DMS114 treated with DMSO at 0.1 percent for 48 hours (cell line): Measurements from ENCODE around the gene TBC1D16.

Experiments
- DNase-seq: peaks from one replicate; lab custom pipeline; 2025; ENCODE audit not compliant: unreplicated experiment; lab: John Stamatoyannopoulos, UW

Gene TBC1D16

DNA sequence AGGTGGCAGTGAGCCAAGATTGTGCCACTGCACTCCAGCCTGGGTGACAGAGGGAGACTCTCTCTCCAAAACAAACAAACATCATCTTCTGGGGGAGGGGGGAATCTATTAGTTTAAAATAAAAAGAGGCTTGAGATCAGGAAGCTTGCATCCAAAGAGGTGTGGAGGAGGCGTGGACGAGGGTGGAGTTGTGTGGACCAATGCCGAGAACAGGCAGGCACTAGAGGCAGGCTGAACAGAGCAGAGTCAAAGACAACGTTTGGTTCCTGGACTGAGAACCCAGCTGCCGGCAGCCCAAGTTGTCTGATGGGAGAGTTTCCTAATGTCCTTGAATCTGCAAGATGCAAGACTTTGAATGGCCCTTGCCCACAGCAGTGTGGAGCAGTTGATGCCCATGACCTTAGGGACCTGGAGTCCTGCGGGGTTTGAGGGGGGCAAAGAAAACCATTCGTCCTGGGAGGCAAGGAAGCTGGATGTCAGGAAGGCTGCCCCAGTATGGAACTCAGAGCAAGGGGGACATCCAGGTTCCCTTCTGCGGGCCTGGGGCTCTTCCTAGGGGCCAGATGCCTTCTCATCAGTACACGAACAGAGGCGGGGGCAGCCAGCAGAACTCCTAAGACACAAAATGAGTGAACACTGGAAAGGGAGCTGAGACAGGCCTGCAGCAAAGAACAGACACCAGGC, 9.2 kb downstream of the TBC1D16 start:
- no peak for DNase-seq

DNA sequence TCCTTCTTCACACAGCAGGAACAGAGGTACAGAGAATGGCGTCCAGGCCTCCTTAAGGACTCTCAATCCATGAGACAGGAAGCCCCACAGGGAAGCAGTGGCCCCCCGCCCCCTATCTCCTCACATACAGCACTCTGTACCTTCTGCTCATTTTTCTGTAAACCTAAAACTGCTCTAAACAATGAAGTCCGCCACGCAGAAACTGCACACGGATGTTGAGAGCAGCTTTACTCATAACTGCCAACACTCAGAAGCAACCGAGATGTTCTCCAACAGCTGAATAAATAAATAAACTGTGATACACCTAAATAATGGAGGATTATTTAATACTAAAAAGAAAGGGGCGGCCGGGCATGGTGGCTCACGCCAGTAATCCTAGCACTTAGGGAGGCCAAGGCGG, 9.9 kb downstream of the TBC1D16 start:
- no peak for DNase-seq

DNA sequence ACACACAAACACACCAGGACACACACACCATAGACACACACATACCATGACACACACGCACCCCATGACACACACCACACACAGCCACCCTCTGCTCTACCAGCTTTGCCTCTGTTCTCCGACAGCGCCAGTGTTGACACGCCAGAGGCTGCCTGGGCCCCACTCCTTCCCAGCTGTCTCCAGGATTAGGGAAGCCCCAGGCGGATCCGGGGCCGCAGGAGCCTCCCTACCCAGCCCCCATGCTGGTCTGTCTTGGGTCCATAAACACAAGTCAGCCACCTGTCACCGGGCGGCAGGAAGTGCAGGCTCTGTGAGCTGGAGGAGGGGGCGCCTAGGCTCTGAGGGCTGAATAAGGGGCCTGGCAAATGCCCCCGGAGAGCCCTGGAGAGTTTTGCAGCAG, 10.5 kb downstream of the TBC1D16 start:
- no peak for DNase-seq

DNA sequence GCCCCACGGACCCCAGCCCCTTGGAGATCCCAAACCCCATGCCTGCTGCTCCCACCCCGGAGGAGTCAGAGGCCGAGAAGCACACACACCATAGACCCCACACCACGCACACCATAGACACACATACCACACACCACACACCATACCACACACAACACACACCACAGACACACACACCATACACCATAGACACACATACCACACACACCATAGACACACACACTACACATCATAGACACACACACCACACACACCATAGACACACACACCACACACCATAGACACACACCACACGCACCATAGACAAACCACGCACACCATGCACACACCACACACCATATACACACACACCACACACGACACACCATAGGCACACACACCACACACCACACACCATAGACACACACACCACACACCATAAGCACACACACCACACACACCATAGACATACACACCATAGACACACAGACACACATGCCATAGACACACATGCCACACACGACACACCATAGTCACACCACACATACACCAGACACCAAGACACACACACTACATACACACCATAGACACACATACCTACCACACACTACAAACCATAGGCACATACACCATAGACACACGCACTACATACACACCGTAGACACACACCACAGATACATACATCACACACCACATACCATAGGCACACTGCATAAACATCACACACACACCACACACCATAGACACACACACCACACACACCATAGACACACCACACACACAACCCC, 11.3 kb downstream of the TBC1D16 start:
- DNase-seq = no peak

DNA sequence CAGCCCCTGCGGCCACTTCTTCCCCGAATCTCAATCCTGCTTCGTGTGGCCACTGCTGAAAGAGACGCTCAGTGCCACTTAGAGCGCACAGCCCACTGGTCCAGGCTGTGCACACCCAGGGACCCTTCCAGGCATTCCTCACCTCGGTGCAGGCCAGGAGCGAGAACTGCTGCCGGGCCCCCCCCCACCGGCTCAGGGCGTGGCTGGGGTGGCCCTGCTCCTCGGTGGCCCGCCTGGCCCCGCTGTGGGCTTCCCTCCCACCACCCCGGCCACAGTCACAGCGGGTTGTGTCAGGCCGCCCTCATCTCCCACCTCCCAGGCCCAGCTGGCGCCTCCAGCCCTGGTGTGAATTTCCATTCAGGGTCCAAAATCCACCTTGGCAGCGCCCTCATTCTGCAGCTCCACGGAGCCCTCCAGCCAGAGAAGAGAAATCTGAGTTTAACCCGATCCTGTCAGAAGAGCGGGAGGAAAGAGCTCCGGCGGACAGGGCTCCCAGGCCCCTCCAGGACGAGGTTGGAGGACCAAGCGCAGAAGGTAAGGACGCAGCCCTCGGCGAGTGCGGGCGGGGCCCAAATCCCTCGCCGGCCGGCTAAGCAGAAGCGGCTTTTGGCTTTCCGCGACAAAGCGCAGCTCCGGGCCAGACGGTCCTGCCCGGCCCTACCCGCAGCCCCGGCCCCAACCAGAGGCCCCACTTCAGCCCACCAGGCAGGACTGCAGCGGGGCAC, 12.0 kb downstream of the TBC1D16 start:
- DNase-seq = no peak

DNA sequence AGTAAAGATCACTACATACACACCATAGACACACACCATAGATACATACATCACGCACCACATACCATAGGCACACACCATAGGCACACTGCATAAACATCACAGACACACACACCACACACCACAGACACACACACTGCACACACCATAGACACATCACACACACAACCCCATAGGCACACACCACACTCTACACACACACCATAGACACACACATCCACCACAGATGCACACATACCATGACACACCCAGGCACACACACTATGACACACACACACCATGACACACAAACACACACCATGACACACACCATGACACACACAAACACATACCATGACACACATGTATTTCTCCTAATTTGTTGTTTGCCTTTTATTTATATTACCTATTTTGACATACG, 14.1 kb downstream of the TBC1D16 start:
- DNase-seq = no peak

DNA sequence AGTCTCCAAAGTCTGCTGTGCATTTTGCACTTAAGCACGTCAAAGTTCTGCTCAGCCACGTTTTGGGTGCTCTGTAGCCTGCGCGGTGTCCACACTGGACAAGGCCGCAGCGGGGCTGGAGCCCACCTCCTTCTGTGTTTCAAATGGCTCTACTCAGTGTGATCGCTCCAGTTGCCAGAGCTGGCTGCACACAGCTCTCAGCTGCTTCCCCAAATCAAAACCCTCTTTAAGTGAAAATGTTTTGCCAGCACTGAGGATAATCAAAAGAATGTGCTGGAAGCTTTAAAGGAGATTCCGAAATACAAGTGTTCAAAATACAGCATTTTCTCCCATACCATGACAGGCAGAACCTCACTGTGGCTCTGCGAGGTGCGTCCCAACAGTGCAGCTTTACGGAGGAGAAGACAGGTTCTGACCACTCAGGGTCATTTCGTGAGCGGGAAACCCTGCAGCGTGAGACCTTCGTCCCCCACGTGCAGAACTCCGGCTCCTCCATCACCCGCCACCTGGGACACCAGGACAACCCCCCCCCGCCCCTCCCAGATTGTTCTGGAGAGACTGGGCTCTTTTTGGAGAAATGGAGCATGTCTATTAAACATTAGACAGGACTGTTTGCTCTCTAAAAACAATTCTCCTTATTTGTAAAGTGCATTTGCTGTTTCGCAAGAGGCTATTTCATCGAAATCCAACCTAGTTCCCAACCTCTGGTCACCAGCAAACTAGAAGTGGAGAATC, 16.6 kb downstream of the TBC1D16 start:
- no peak for DNase-seq

DNA sequence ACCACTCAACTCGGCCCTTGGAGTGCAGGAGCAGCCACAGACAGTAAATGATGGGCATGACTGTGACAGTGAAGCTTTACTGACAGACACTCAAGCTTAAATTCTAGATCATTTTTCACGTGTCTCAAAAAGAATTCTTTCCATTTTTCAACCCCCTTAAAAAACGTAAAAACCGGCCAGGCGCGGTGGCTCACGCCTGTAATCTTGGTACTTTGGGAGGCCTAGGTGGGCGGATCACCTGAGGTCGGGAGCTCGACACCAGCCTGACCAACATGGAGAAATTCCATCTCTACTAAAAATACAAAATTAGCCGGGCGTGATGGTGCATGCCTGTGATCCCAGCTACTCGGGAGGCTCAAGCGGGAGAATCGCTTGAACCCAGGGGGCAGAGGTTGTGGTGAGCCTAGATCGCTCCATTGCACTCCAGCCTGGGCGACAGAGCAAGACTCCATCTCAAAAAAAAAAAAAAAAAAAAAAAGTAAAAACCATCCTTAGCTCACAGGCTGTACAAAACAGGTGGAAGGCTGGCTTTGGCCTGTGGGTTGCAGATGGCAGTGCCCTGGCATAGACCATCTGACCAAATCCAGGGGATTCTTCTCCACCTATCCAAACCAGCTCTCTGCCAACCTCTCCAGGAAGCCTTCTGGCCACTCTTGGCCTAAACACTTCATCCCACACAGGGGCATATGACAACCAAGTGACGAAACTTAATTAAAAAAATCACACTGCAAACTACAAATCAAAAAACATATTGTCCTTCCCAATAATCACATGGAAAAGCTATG, 18.3 kb downstream of the TBC1D16 start:
- no peak for DNase-seq

DNA sequence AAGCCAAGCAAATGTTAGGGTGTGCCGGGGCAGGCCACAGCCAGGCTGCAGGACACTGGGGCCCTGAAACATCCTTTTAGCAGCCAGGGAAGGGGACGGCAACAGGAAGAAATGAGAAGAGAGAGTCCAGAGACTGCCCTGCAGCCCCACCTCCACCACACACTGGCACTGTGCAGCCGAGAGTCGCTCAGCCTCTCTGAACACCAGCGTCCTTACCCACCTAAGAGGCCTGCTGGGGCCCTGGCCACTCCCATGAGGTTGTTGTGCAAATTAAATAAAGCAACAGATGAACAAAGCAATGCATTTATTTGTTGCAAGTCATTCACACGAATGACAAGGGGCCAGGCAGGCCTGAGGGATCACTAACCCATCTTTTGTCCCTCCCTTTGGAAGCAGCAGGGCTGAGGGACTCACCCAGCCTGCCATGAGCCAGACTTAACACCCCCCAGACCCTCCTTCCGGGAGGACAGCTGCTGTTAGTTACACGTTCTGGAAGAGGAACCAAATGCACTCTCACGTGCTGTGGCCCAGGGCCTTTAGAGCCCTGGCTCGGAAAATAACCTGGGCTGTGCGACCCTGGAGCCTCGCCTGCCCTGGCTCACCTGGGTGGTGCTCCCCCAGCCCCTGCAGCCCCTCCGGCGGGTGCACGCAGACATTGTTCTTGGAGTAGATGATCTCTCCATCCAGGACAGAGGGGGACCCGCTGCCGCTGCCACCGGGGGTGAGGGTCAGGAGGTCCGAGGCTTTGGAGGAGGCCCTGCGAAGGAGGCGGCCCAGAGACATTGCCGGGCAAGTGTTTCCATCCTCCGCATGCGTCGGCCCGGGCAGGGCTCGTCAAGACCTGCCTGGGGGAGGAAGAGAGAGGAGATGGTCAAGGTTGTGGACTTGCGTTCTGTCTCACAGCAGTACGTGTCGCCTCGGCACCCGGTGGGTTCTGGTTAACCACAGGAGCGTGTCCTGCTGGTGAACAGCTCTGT, 22.6 kb downstream of the TBC1D16 start:
- no peak for DNase-seq

DNA sequence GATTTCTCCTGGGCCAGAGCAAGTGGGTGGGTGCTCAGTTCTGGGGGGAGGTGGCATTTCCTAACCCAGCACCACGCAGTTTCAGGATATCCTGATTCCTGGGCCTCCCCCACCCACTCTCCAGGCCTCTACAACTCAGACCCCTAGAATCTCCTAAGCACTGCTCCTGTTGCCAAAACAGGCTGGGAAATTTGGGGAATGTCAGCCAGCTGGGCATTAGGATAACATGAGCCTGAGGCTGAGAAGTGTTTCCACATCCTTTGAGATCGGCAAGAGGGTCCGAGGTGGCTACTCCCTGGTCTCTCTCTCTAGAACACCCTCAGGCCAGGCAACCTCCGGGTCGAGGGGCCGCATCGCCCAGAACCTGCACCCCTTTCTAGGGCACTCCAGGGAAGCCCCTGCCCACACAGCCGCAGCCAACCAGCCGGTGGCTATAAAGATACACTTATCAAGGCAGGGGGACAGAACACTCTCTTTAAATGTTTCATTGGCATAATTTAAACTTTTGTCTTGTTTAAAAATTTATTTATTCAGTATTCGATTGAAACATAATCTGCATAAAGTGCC, 23.6 kb downstream of the TBC1D16 start:
- DNase-seq = no peak

DNA sequence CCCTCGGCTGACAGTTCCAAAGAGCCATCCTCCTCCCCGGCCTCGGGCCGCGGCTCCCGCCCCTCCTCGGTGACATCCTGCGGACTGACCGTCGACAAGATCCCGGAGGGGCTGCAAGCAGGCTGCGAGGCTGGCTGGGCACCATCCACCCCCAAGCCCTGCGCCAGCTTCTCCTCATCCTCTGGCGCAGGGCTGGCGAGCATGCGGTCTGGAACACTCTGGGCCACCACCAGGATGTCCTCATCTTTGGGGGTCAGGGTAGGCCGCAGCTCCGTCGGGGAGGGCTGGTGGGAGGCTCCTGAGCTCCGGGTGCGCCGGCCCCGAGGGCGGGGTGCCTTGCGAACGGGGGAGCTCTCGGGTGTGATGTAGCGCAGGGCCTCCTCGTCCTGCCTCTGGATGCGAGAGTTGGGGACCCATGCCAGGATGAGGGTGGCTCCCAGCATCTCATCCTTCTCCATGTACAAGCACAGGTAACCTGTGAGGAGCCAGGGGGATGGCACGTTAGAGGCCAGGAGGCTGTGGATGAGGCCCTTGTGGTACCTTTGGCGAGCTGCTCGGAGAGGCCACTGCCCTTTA, 25.3 kb downstream of the TBC1D16 start:
- no peak for DNase-seq

DNA sequence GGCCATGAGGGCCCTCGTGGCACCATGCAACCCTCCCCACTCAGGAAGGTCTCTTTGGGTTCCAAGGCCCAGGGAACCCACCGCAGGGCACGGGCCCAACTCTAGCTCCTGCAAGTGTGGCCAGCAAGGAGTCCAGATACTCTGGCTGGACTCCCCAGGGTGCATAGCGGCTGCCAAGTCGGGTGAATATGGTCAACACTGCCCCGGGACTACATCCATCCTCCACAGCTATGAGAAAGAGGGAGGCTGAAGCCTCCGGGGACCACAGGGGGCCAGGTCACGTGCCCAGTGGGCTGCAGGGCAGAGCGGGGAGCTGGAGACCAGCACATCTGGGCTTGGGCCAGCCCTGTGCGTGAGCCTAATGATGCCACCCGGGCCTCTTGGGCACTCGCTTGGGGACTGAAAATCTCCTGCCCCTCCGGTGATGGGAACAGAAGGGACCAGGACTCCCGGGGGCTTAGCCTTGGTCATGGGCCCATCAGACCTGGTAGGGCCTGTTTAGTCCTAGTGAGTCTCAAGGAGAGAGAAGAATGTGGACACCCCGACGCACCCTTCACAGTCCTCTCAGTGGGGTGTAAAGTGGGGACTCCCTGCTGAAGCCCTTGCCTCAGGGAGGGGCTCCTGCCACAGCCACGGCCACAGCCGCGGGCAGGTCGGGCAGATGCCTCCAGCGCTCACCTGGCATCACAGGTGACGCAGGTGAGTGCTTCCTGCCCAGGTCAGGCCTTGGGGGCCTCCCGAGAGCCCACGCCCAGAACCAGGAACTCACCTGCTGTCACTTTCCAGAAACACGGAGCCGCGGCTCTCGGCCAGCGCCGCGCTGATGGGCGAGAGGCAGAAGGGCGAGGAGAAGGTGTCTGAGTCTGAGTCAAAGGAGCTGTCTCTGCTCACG, 26.0 kb downstream of the TBC1D16 start:
- no peak for DNase-seq

DNA sequence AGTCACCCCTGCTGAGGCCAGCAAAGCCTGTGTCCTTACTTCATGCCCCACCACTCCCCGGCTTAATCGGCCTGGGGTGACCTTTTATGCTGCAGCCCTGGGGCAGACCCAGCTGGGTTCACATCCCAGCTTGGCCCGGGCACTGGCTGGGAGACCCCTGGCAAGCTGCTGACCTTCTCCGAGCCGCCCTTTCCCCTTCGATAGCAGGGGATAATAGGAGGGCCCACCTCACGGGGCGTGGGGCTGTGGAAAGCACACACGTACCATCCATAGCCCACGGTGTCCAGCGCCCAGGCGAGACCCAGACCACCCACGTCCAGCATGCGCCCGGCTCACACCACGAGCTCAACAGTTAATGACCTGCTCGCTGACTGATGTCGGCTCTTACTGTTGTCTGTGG, 26.8 kb downstream of the TBC1D16 start:
- no peak for DNase-seq

DNA sequence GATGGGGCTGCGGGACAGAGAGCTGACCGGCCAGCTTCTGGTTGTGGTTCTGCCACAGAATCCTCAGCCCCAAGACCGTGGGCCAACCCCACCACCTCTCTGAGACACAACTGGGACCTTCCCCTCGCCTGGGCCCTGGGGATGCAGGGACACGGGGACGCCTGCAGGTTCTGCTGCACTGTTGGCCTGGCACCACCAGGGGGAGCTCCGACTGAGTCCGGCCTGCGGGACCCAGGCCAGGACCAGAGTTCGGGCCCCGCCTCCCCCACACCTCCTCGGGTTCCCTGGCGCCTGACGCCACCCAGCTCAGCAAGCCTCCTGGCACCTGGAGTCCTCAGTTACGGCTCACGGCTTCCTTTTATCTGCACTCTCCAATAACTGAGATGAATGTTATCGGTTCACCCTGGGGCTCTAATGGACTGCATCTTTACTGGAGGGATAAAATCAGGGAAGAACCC, 27.3 kb downstream of the TBC1D16 start:
- peak; percentile 32 for DNase-seq

DNA sequence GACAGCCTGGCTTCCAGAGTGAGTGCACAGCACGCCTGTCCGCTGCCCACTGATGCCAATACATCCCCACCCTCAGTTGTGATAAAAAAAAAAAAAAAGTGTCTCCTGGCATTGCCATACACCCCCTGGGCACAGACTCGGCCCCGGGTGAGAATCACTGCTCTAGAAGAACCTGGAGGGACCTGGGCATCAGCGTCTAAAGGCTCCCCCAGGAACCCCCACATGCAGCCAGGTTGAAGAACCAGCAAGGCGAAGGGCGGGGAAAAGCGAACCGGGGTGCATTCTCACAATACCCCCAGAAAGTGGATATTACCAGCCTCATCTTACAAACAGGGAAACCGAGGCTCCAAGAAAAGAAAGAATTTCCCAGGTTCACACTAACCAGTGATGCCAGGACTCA, 27.7 kb downstream of the TBC1D16 start:
- no peak for DNase-seq

DNA sequence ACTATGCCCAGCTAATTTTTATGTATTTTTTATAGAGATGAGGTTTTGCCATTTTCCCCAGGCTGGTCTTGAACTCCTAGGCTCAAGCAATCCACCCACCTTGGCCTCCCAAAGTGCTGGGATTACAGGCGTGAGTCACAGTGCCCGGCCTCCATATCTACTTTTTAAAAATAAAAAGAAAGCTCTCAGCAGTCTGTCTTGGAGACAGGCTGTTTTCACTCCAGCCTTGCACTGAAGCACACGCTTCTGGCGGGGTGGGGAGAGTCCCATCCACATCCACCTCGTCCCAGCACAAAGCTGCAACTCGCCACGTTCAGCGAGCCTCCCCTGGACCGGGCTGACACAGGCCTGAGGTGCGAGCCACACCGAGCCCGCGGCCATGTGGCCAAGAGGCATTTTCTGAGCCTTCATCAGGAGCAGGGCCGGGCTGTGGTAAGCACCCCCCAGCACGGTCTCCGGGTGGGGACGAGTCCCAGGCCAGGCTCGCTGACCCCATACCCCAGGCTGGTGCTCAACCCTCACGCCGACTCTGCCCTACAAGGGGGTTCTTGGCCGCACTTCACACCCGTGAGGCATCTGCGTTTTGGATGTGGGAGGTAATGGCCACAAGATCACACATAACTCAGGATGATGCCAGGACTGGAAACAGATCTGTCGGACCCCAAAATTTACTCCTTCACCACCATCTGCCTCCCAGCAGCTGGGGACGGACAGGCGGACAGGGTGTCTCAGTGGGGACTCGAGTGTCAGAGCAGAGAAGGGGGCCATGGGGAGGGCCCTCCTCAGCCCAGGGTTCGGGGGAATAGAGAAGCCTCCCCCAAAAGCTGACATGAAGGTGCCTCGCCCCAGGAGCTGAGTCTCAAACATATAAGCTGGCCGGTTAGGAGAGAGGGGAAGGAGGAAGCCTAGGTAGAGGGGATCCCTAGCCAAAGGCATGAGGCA, 28.6 kb downstream of the TBC1D16 start:
- DNase-seq = no peak

DNA sequence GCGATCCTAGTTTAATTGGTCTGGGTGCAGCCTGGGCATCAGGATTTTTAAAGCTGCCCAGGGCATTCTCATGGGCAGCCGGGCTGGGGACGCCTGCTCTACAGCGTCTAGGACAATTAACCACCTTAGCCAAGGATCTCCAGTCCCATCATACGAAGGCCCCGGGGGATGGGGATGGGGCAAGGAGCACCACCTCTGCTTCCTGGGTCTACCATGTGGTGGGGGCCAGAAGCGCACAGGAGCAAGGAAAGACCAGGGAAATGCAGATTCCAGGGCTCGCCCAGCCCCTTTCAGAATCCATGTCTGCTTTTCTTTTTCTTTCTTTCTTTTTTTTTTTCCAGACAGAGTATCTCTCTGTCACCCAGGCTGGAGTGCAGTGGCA, 29.3 kb downstream of the TBC1D16 start:
- no peak for DNase-seq
